ENCODE data around the gene TMCO4.

GRCh38 chr1:19775317-19775716, 24.4 kb downstream of the TMCO4 start:
- TF ChIP-seq EZH2 (IDR thresholded peaks at IDR 0.05; ENCODE audit: borderline replicate concordance, low read length) (no peak), CTCF (IDR thresholded peaks at IDR 0.05; ENCODE audit: low read length) (no peak)
